ENCODE measurements around the gene MED12L.

GRCh38 chr3:151290673-151291072, 205.2 kb downstream of the MED12L start:
- TF ChIP-seq CTCF (IDR thresholded peaks at IDR 0.05; ENCODE audit: low read length): peak; percentile 51; the same call in 1 of the 2 replicates
- no peak for TF ChIP-seq EZH2 (IDR thresholded peaks at IDR 0.05; ENCODE audit: borderline replicate concordance, low read length)
